Activated CD4-positive, alpha-beta memory T cell treated with anti-CD3 and anti-CD28 coated beads, Interleukin-2, amount 10 ng/mL, durations not matched to agents 7 days and 5 days (primary cell): ENCODE measurements around the gene BGLAP. TPM values are rescaled to one million over a fixed set of nuclear protein-coding genes. Genes with fewer than 3 reads are reported as not detected.

Experiments
- CTCF ChIA-PET: fragments of 350-600 bp; sonication (Branson Sonifier 250); formaldehyde crosslinking; loops from one replicate; lab custom pipeline; 2021; ENCODE audit warnings: antibody characterized with exemption, inconsistent platforms; lab: Charles Lee
- POLR2A ChIA-PET: fragments of 350-600 bp; sonication (Branson Sonifier 250); formaldehyde crosslinking; loops from one replicate; lab custom pipeline; 2021; ENCODE audit warnings: antibody characterized with exemption; lab: Charles Lee
- DNase-seq: peaks from one replicate; pipeline ENCODE4 v3.0.0-alpha.2; 2020
- H3K27ac Mint-ChIP-seq: one replicate; pipeline ENCODE4 v1.8.0; 2021; ENCODE audit warnings: mild to moderate bottlenecking, mixed read lengths
- H3K27me3 Mint-ChIP-seq: one replicate; pipeline ENCODE4 v1.8.0; 2021; ENCODE audit warnings: mixed read lengths
- H3K36me3 Mint-ChIP-seq: one replicate; pipeline ENCODE4 v1.8.0; 2021; ENCODE audit warnings: low read depth, mixed read lengths
- H3K4me1 Mint-ChIP-seq: one replicate; pipeline ENCODE4 v1.8.0; 2021; ENCODE audit warnings: mixed read lengths
- H3K4me3 Mint-ChIP-seq: one replicate; pipeline ENCODE4 v1.8.0; 2021; ENCODE audit warnings: mild to moderate bottlenecking, mixed read lengths
- H3K9me3 Mint-ChIP-seq: one replicate; pipeline ENCODE4 v1.8.0; 2021; ENCODE audit warnings: mixed read lengths
- total RNA-seq, 2 experiments: library from RNA; stranded (reverse); gene quantifications; one replicate each; pipeline ENCODE4 v1.2.3, GENCODE V29; 2021

BGLAP gene
- total RNA-seq, 2 experiments from 2014 or later = 1.5 to 2.7 TPM

DNA sequence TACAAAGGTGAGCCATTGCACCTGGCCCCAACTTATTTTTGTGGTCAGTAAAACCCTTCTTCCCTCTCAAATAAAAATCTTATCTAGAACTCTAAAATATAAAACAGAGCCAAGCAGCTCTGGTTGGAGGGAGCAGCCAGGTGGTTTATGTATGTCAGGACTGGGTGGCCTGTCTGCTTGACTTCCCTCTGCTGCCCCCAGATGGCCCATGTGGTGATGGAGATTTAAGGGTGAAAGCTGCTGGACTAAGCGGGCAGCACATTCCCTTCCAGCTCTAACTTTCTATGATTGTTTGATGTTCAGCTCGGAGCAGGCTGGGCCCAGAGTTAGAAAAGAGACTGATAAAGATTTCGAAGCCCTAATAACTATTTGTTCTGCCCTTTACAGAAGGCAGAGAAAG is 17.8 kb downstream of the BGLAP start:
- no peaks in the 10 kb centered on the region for H3K9me3 Mint-ChIP-seq
- ChIA-PET POLR2A (interaction anchor here (1.4 to 1.8 kb wide), 3 partner anchors 9 to 23 kb away, joined by 5 to 9 read pairs (median 5); partner anchors contain the start of gene SMG5), CTCF (no interaction called here)
- peaks cover 15% of the 10 kb centered on the region for H3K4me1 Mint-ChIP-seq
- DNase-seq = no peak
- H3K36me3 Mint-ChIP-seq = peaks cover 71% of the 10 kb centered on the region
- no peaks in the 10 kb centered on the region for H3K27me3 Mint-ChIP-seq
- H3K4me3 Mint-ChIP-seq = no peak overlapping the region
- H3K27ac Mint-ChIP-seq = no peak overlapping the region

DNA sequence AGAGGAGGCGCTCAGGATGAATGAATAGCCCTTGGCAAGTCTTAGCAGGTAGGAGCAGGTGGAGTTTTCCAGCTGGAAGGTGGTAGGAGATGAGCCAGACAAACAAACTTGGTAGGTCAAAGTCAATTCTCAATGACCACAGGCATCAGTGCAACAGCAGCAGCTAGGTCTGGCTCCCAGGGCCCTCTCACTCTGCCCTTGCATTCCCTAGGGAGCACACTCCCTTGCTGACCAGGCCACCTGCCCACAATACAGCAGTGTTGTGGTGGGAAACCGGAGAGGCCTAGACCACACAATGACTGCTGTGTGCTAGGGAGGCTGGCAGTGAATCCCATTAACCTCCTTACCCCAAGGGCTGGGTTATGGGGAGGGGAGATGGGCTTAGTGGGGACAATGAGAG is 18.9 kb downstream of the BGLAP start:
- ChIA-PET CTCF (no interaction called here), POLR2A (interaction anchor here (0.7 to 3.5 kb wide), 3 partner anchors 9 to 22 kb away, joined by 3 to 17 read pairs (median 5); partner anchors contain the start of gene SMG5)
- Mint-ChIP-seq H3K27me3 (no peaks in the 10 kb centered on the region), H3K36me3 (peaks cover 78% of the 10 kb centered on the region), H3K4me3 (no peak overlapping the region), H3K27ac (peak overlapping the region; percentile 40), H3K9me3 (no peaks in the 10 kb centered on the region), H3K4me1 (peaks cover 15% of the 10 kb centered on the region)
- DNase-seq = no peak

DNA sequence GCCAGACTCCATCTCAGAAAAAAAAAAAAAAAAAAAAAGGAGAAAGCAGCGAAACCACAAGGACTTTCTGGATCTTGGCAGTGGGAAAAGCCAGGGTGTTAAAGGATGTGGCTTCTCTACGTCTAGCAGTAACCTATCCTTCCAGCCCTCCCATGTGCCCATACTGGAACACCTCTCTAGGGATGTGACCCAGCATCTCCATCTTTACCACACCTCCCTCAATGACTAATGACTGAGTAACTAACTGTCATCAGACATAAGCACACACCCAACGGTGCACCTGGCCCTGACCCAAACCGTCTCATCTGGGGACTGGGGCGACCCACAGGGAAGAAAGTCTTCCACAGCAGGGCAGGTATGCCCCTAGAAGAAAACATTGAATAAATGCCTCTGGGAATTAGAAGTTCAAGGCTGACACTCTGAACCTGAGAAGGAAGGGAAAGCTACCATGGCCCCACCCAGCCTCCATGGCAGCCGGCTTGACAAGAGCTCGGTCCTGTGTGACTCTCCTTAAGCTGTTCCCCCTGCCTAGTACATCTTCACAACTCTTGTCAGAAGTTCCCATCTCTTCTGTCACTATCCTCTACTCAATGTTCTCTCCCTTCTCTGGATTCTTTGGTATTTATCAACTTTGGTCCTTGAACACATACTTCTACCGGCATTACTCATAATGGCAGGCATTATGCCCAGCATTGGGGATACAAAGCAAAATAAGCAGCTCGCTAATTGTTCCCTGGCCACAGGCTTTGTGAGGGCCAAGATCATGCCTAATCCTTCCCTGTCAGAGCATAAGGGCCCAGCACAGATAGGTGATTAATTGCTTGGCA is 20.7 kb downstream of the BGLAP start:
- Mint-ChIP-seq H3K36me3 (peaks cover 82% of the 10 kb centered on the region), H3K27ac (peak overlapping the region; percentile 5), H3K27me3 (no peaks in the 10 kb centered on the region), H3K4me3 (no peak overlapping the region), H3K4me1 (peaks cover 12% of the 10 kb centered on the region), H3K9me3 (no peaks in the 10 kb centered on the region)
- POLR2A ChIA-PET = interaction anchor here (1.0 to 3.5 kb wide), 3 partner anchors 9 to 20 kb away, joined by 3 to 17 read pairs (median 3); partner anchors contain the start of gene SMG5
- DNase-seq = no peak
- CTCF ChIA-PET = interaction anchor here (1.2 kb wide), 1 partner anchor 132 kb away, joined by 5 read pairs; no protein-coding TSS in a partner anchor

DNA sequence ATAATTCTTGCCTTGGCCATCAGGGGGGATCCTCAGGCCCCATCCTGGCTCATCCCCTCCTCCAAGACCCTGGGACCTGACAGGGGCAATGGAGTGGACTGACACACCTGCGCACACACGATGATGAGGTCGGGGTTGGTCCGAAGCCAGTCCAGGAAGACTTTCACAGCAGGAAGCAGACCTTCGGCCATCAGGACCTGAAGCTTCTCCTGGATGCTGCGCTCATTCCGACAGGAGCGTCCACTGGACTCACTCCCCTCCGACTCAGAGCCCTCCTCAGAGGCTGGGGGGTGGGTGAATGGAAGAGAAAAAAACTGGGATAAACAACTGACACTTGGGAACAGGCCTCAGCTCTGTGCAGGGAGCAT is 21.3 kb downstream of the BGLAP start:
- H3K4me1 Mint-ChIP-seq = peaks cover 8% of the 10 kb centered on the region
- H3K27me3 Mint-ChIP-seq = no peaks in the 10 kb centered on the region
- DNase-seq = no peak
- ChIA-PET CTCF (interaction anchor here (1.2 kb wide), 1 partner anchor 133 kb away, joined by 5 read pairs; no protein-coding TSS in a partner anchor), POLR2A (interaction anchor here (3.5 kb wide), 1 partner anchor 19 kb away, joined by 17 read pairs; the partner anchor contains the start of gene SMG5)
- H3K4me3 Mint-ChIP-seq = no peak overlapping the region
- peaks cover 82% of the 10 kb centered on the region for H3K36me3 Mint-ChIP-seq
- H3K27ac Mint-ChIP-seq = no peak overlapping the region
- H3K9me3 Mint-ChIP-seq = no peaks in the 10 kb centered on the region

DNA sequence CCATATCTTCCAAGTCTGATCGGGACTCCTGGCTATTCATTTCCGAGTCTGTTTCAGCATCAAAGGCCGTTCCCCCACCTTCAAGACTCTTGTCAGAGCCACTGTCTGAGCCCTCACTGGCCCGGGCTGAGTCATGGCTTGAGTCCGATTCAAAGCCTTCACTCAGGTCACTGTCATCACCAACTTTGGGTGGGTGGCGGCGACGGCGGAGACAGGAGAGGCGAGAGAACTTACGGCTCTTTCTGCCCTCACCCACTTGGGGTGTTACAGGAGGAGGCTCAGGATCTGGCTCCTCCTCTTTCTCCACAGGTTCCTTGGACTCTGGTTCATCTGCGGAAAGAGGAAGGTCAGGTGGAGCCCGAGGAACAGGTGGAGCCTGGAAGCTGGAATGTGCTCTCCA is 24.1 kb downstream of the BGLAP start:
- Mint-ChIP-seq H3K9me3 (no peaks in the 10 kb centered on the region), H3K36me3 (peaks cover 69% of the 10 kb centered on the region), H3K4me3 (no peak overlapping the region), H3K27ac (no peak overlapping the region), H3K27me3 (no peaks in the 10 kb centered on the region), H3K4me1 (peaks cover 7% of the 10 kb centered on the region)
- CTCF ChIA-PET = no interaction called here
- no peak for DNase-seq
- POLR2A ChIA-PET = no interaction called here

DNA sequence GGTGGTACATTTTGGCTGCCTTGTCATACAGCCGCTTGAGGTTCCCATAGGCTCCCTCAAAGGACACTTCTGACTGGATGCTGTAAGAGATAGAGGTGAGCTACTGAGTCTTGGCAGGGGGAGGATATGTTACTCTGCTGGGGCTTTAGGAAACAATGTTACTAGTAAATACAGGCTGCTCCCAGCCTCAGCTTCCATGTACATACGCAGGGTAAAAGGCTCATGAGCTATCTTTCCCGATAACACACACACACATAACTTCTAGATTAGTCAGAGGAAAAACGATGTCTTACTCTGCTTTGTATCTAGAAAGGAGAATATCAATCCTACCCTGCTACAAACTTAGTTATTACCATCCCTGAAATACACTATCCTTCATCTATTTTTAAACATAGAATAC is 26.4 kb downstream of the BGLAP start:
- Mint-ChIP-seq H3K27ac (no peak overlapping the region), H3K9me3 (no peaks in the 10 kb centered on the region), H3K36me3 (peaks cover 71% of the 10 kb centered on the region), H3K4me3 (no peak overlapping the region), H3K27me3 (no peaks in the 10 kb centered on the region), H3K4me1 (no peaks in the 10 kb centered on the region)
- ChIA-PET CTCF (no interaction called here), POLR2A (no interaction called here)
- DNase-seq = no peak

- Mint-ChIP-seq H3K4me1 (no peaks in the 10 kb centered on the region), H3K36me3 (peaks cover 73% of the 10 kb centered on the region), H3K9me3 (no peaks in the 10 kb centered on the region), H3K4me3 (no peak overlapping the region), H3K27me3 (no peaks in the 10 kb centered on the region), H3K27ac (no peak overlapping the region)
- ChIA-PET CTCF (interaction anchor here (1.4 kb wide), 1 partner anchor 49 kb away, joined by 4 read pairs; no protein-coding TSS in a partner anchor), POLR2A (interaction anchor here (1.1 kb wide), 1 partner anchor 67 kb away, joined by 3 read pairs; the partner anchor contains the start of genes CCT3 and TSACC)
- DNase-seq = no peak
Measured at GRCh38 chr1:156270314-156270713, 28.3 kb downstream of the BGLAP start.

DNA sequence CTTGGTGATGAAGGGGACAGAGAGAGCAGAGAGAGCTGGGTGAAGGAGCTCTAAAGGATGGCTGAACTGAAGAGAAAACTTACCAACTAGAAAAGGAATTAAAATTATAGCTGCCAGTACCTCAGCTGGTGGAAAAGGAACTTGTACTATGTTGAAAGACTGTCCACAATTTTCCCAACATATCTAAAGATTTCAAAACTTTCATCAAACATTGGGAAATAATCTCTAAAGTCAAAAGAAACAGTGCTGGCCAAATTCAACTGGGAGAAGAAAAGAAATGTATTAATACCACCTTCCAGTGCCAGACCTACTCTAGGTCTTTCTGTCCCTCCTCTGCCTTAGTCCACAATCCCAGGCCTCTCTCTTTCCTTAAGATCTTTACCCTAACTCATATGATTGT is 34.5 kb downstream of the BGLAP start:
- CTCF ChIA-PET = interaction anchor here (0.5 to 1.3 kb wide), 5 partner anchors 27 to 63 kb away, joined by 3 to 5 read pairs (median 3); partner anchors contain the start of gene PMF1
- DNase-seq = no peak
- Mint-ChIP-seq H3K4me1 (peaks cover 18% of the 10 kb centered on the region), H3K9me3 (no peaks in the 10 kb centered on the region), H3K27ac (no peak overlapping the region), H3K27me3 (no peaks in the 10 kb centered on the region), H3K36me3 (peaks cover 66% of the 10 kb centered on the region), H3K4me3 (no peak overlapping the region)
- POLR2A ChIA-PET = interaction anchor here (0.6 kb wide), 1 partner anchor 31 kb away, joined by 3 read pairs; no protein-coding TSS in a partner anchor

DNA sequence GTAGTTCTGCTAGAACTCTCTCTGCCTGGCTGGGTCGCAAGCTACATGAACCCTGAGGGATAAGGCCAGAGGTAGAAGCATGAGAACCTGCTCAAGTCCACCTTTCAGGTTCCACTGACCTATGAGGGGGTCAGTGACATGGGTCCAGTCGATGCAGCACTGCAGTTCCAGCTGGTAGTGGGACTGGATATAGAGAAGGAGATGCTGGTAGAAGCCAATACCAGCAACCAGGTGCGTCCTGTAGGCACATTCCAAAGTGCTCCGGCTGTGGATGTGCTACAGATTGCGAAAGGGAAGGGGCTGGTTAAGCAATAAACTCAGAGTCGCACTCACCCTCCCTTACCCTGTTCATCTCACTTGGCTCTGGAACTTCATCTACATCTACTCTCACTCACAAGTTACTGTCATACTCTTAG is 35.0 kb downstream of the BGLAP start:
- Mint-ChIP-seq H3K4me3 (no peak overlapping the region), H3K27me3 (no peaks in the 10 kb centered on the region), H3K9me3 (no peaks in the 10 kb centered on the region), H3K4me1 (peaks cover 20% of the 10 kb centered on the region), H3K36me3 (peaks cover 62% of the 10 kb centered on the region), H3K27ac (no peak overlapping the region)
- CTCF ChIA-PET = interaction anchor here (0.5 to 1.3 kb wide), 5 partner anchors 27 to 64 kb away, joined by 3 to 5 read pairs (median 3); partner anchors contain the start of gene PMF1
- DNase-seq = no peak
- POLR2A ChIA-PET = interaction anchor here (0.6 to 1.0 kb wide), 2 partner anchors 57 to 58 kb away, joined by 3 read pairs; no protein-coding TSS in a partner anchor

DNA sequence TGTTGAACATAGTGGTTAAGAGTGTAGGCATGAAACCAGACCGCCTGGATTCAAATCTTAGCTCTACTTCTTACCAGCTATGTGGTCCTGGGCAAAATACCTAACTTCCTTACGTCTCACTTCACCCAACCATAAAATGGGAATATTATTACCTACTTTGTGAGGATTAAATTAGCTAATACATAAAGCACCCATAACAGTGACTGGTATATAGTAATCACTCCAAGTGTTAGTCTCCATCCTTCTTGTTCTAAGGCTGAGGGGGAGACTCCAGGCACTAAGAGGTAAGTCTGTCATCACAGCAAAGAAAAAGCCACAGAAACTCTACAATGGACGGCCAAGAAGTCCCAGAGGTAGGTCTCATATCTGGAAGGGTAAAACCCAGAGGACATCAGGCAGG is 37.9 kb downstream of the BGLAP start:
- H3K27ac Mint-ChIP-seq = no peak overlapping the region
- no peaks in the 10 kb centered on the region for H3K27me3 Mint-ChIP-seq
- peaks cover 38% of the 10 kb centered on the region for H3K36me3 Mint-ChIP-seq
- H3K4me1 Mint-ChIP-seq = peaks cover 38% of the 10 kb centered on the region
- ChIA-PET POLR2A (interaction anchor here (0.8 to 6.0 kb wide), 8 partner anchors 15 to 276 kb away, joined by 3 to 67 read pairs (median 4); partner anchors contain the start of genes GLMP, PMF1 and SLC25A44), CTCF (interaction anchor here (0.6 to 1.0 kb wide), 2 partner anchors 25 to 55 kb away, joined by 3 read pairs; no protein-coding TSS in a partner anchor)
- no peaks in the 10 kb centered on the region for H3K9me3 Mint-ChIP-seq
- H3K4me3 Mint-ChIP-seq = no peak overlapping the region
- no peak for DNase-seq

- peak; percentile 59 for DNase-seq
- Mint-ChIP-seq H3K4me3 (peak overlapping the region; percentile 86), H3K27ac (peak overlapping the region; percentile 81), H3K27me3 (no peaks in the 10 kb centered on the region), H3K9me3 (no peaks in the 10 kb centered on the region), H3K4me1 (peaks cover 39% of the 10 kb centered on the region), H3K36me3 (peaks cover 30% of the 10 kb centered on the region)
- POLR2A ChIA-PET = interaction anchor here (1.6 to 6.0 kb wide), 9 partner anchors 9 to 185 kb away, joined by 6 to 67 read pairs (median 13); partner anchors contain the start of genes GLMP, PMF1 and SEMA4A
- CTCF ChIA-PET = interaction anchor here (0.5 to 1.2 kb wide), 6 partner anchors 10 to 343 kb away, joined by 3 to 7 read pairs (median 4); no protein-coding TSS in a partner anchor
Measured at GRCh38 chr1:156281281-156281680, 39.3 kb downstream of the BGLAP start.

- H3K27me3 Mint-ChIP-seq = no peaks in the 10 kb centered on the region
- peak overlapping the region; percentile 81 for H3K27ac Mint-ChIP-seq
- ChIA-PET POLR2A (interaction anchor here (0.6 to 6.0 kb wide), 54 partner anchors 9 to 1947 kb away, joined by 3 to 67 read pairs (median 5); partner anchors contain the start of genes ARHGEF2, CCT3, GLMP and HDGF), CTCF (interaction anchor here (0.5 to 2.8 kb wide), 12 partner anchors 14 to 199 kb away, joined by 3 to 15 read pairs (median 4); partner anchors contain the start of genes CCT3, GLMP and TSACC)
- peaks cover 25% of the 10 kb centered on the region for H3K36me3 Mint-ChIP-seq
- peaks cover 39% of the 10 kb centered on the region for H3K4me1 Mint-ChIP-seq
- DNase-seq = no peak
- peak overlapping the region; percentile 86 for H3K4me3 Mint-ChIP-seq
- H3K9me3 Mint-ChIP-seq = no peaks in the 10 kb centered on the region
Measured at GRCh38 chr1:156281693-156282478, 39.9 kb downstream of the BGLAP start.
